Large intestine (tissue), 3 donors: ENCODE data around the gene CXCR6. TPM values are rescaled to one million over a fixed set of nuclear protein-coding genes. Genes with fewer than 3 reads are reported as not detected.

Experiments
- DNase-seq, 2 donors: peaks; one replicate each; pipeline versions ENCODE4 v3.0.0 to v3.0.0-alpha.2; 2013
- H3K27ac ChIP-seq: one replicate; pipeline ENCODE4 v1.5.1; 2013; ENCODE audit warnings: low read length
- H3K27me3 ChIP-seq: 2 replicates; pipeline ENCODE4 v1.6.1; 2013; ENCODE audit warnings: low read length; ENCODE audit not compliant: control insufficient read depth, insufficient read depth
- H3K36me3 ChIP-seq: 2 replicates; pipeline ENCODE4 v1.6.1; 2013; ENCODE audit warnings: low read length; ENCODE audit not compliant: control insufficient read depth, insufficient read depth
- H3K4me1 ChIP-seq: one replicate; pipeline ENCODE4 v1.6.1; 2013; ENCODE audit warnings: low read length; ENCODE audit not compliant: control insufficient read depth, insufficient read depth
- H3K4me3 ChIP-seq: one replicate; pipeline ENCODE4 v1.5.1; 2013; ENCODE audit warnings: low read length
- H3K9me3 ChIP-seq: one replicate; pipeline ENCODE4 v1.6.1; 2013; ENCODE audit warnings: mild to moderate bottlenecking, low read depth, low read length, moderate library complexity; ENCODE audit not compliant: control insufficient read depth
- WGBS: methylation state at CpG from one replicate; pipeline ENCODE4 v1.1.5; 2013; ENCODE audit warnings: low lambda C conversion rate; ENCODE audit not compliant: insufficient coverage; 5-methylcytosine and 5-hydroxymethylcytosine counted together
- polyA plus RNA-seq: library from polyadenylated mRNA; unstranded; fragments of 120-200 nt; gene quantifications from one replicate; pipeline ENCODE4 v1.2.1, GENCODE V29; 2013

The CXCR6 gene
- polyA plus RNA-seq, 1 donor = 2.4 TPM

- no peaks in the 10 kb centered on the region for H3K4me1 ChIP-seq
- H3K27me3 ChIP-seq = no peaks in the 10 kb centered on the region
- peak; percentile 71 to 84 for DNase-seq
- no peak overlapping the region for H3K27ac ChIP-seq
- WGBS = 0% methylated on average over 2 of the region's 4 CpGs
- H3K9me3 ChIP-seq = no peaks in the 10 kb centered on the region
- H3K36me3 ChIP-seq = peaks cover 58% of the 10 kb centered on the region
- H3K4me3 ChIP-seq = no peak overlapping the region
These were observed 4.4 kb upstream of the CXCR6 start for GRCh38 chr3:45938864-45939263.

GRCh38 chr3:45939341-45939771 lies 3.9 kb upstream of the CXCR6 start:
- Histone ChIP-seq H3K27ac (no peak overlapping the region), H3K27me3 (no peaks in the 10 kb centered on the region), H3K4me3 (no peak overlapping the region), H3K4me1 (no peaks in the 10 kb centered on the region), H3K36me3 (peaks cover 54% of the 10 kb centered on the region), H3K9me3 (no peaks in the 10 kb centered on the region)
- no peak for DNase-seq
- whole genome bisulfite sequencing = no CpG with 5 or more reads among the region's 5 CpGs

GRCh38 chr3:45940004-45940780 lies 3.1 kb upstream of the CXCR6 start:
- Histone ChIP-seq H3K4me1 (no peaks in the 10 kb centered on the region), H3K9me3 (no peaks in the 10 kb centered on the region), H3K4me3 (no peak overlapping the region), H3K27me3 (no peaks in the 10 kb centered on the region), H3K27ac (no peak overlapping the region), H3K36me3 (peaks cover 52% of the 10 kb centered on the region)
- no peak for DNase-seq
- no CpG with 5 or more reads among the region's 7 CpGs for WGBS

DNA sequence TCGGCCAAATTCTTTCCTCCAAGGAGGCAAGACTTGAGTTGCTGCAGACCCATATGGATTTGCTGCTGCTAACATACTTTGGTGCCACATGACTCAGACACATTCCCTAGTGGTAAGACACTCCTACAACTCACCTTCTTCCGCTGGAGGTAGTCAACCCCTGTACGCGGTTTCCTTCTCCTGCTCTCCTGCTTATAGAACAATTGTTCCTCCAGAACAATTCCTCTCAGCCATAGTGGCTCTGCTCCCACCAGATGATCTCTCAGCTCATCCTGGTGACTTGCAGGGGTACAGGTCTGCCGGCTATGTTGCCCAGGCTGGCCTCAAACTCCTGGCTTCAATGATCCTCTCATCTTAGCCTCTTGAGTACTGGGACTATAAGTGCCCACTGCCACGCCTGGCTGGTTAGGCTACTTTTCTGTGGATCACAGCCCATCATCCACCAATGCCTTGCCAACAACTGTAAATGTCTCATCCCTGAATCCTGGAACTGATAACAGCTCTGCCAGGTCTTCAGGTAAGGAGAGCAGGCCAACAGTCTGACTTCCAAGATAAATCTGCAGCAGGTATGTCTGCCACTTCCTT lies 2.4 kb upstream of the CXCR6 start:
- Histone ChIP-seq H3K9me3 (no peaks in the 10 kb centered on the region), H3K36me3 (peaks cover 53% of the 10 kb centered on the region), H3K4me1 (no peaks in the 10 kb centered on the region), H3K27ac (no peak overlapping the region), H3K4me3 (no peak overlapping the region), H3K27me3 (no peaks in the 10 kb centered on the region)
- WGBS = no CpG with 5 or more reads among the region's 6 CpGs
- no peak for DNase-seq

- Histone ChIP-seq H3K9me3 (no peaks in the 10 kb centered on the region), H3K27ac (no peak overlapping the region), H3K36me3 (peaks cover 53% of the 10 kb centered on the region), H3K4me1 (no peaks in the 10 kb centered on the region), H3K4me3 (no peak overlapping the region), H3K27me3 (no peaks in the 10 kb centered on the region)
- no peak for DNase-seq
- WGBS = no CpG with 5 or more reads among the region's 6 CpGs
These were observed 1.0 kb upstream of the CXCR6 start for GRCh38 chr3:45942051-45942825.

DNA sequence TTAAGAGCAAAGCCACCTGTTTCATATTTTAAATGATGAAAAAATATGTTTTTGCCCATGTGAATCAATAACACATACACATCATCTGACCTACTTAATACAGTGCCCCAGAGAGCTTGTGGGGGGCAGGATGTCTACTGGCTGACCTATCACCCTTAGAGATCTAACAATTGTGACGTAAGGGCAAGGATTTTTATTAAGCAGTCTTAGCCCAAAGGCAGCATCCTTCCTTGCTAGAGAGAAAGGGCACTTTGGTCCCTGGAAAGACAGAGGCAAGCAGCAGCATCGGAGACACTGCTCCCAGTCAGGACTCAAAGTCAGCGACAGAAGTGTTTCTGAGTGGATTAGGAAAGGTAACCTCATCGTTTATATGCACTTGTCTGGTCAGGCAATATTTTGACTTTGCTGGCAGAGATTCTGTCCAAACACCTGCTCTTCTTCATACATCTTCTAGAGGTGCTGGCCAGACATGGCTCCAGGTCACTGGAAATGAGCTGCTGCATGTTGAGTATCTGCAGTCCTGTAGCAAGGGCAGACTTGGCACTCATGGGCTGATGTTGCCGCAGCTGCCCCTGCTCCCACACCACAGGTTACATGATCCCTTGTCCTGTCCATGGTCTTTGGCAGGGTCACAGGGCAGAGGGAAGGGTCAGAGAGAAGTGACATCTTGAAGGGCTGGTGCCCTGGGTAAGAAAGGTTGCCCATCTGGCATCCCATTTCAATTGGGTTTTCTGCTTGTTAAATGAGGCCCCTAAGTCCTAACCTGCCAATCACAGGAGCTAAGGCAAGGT lies 1.8 kb downstream of the CXCR6 start:
- WGBS = no CpG with 5 or more reads among the region's 5 CpGs
- H3K9me3 ChIP-seq = no peaks in the 10 kb centered on the region
- H3K36me3 ChIP-seq = peaks cover 70% of the 10 kb centered on the region
- H3K27ac ChIP-seq = no peak overlapping the region
- DNase-seq = no peak
- H3K4me3 ChIP-seq = no peak overlapping the region
- no peaks in the 10 kb centered on the region for H3K27me3 ChIP-seq
- H3K4me1 ChIP-seq = no peaks in the 10 kb centered on the region

DNA sequence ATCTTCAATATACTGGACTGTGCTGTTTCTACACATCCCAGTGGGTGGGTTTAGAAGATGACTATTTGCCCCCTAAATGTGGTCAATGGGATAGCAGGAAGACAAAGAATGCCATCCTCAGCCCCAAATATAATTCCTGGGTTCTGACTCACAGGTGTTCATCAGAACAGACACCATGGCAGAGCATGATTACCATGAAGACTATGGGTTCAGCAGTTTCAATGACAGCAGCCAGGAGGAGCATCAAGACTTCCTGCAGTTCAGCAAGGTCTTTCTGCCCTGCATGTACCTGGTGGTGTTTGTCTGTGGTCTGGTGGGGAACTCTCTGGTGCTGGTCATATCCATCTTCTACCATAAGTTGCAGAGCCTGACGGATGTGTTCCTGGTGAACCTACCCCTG lies 3.0 kb downstream of the CXCR6 start:
- no CpG with 5 or more reads among the region's 1 CpG for WGBS
- no peak overlapping the region for H3K4me3 ChIP-seq
- DNase-seq = no peak
- no peaks in the 10 kb centered on the region for H3K27me3 ChIP-seq
- no peak overlapping the region for H3K27ac ChIP-seq
- peaks cover 78% of the 10 kb centered on the region for H3K36me3 ChIP-seq
- H3K9me3 ChIP-seq = no peaks in the 10 kb centered on the region
- no peaks in the 10 kb centered on the region for H3K4me1 ChIP-seq

GRCh38 chr3:45946875-45947274 lies 3.6 kb downstream of the CXCR6 start:
- no peak overlapping the region for H3K4me3 ChIP-seq
- no peaks in the 10 kb centered on the region for H3K4me1 ChIP-seq
- H3K27ac ChIP-seq = no peak overlapping the region
- H3K27me3 ChIP-seq = no peaks in the 10 kb centered on the region
- H3K36me3 ChIP-seq = peaks cover 83% of the 10 kb centered on the region
- no peaks in the 10 kb centered on the region for H3K9me3 ChIP-seq
- no peak for DNase-seq
- no CpG with 5 or more reads among the region's 3 CpGs for WGBS

- no peak overlapping the region for H3K4me3 ChIP-seq
- peaks cover 83% of the 10 kb centered on the region for H3K36me3 ChIP-seq
- DNase-seq = no peak
- H3K27me3 ChIP-seq = no peaks in the 10 kb centered on the region
- H3K27ac ChIP-seq = no peak overlapping the region
- WGBS = no CpG with 5 or more reads among the region's 3 CpGs
- H3K4me1 ChIP-seq = no peaks in the 10 kb centered on the region
- no peaks in the 10 kb centered on the region for H3K9me3 ChIP-seq
These were observed 4.1 kb downstream of the CXCR6 start for GRCh38 chr3:45947361-45947760.

- Histone ChIP-seq H3K27me3 (no peaks in the 10 kb centered on the region), H3K4me3 (no peak overlapping the region), H3K9me3 (no peaks in the 10 kb centered on the region), H3K27ac (no peak overlapping the region), H3K36me3 (peaks cover 84% of the 10 kb centered on the region), H3K4me1 (no peaks in the 10 kb centered on the region)
- no peak for DNase-seq
- no CpG with 5 or more reads among the region's 6 CpGs for WGBS
These were observed 5.1 kb downstream of the CXCR6 start for GRCh38 chr3:45948311-45948781.
